Progenitor cell of endocrine pancreas (in vitro differentiated cells): Measurements from ENCODE around the gene PCCB. TPM values are rescaled to one million over a fixed set of nuclear protein-coding genes. Genes with fewer than 3 reads are reported as not detected.

Experiments
- DNase-seq: peaks from one replicate; pipeline ENCODE4 v3.0.0; 2021; ENCODE audit warnings: low spot score; ENCODE audit not compliant: unreplicated experiment
- H3K27ac Mint-ChIP-seq: 2 replicates; pipeline ENCODE4 v1.8.0; 2021; ENCODE audit warnings: mild to moderate bottlenecking, moderate library complexity, mixed read lengths
- H3K27me3 Mint-ChIP-seq: 2 replicates; pipeline ENCODE4 v1.8.0; 2021; ENCODE audit warnings: mixed read lengths
- H3K36me3 Mint-ChIP-seq: 2 replicates; pipeline ENCODE4 v1.8.0; 2022; ENCODE audit warnings: mixed read lengths; ENCODE audit not compliant: insufficient read depth
- H3K4me1 Mint-ChIP-seq: 2 replicates; pipeline ENCODE4 v1.8.0; 2021; ENCODE audit warnings: low read depth, mixed read lengths
- H3K4me3 Mint-ChIP-seq: 2 replicates; pipeline ENCODE4 v1.8.0; 2021; ENCODE audit warnings: low read depth, mild to moderate bottlenecking, moderate library complexity, mixed read lengths
- H3K9me3 Mint-ChIP-seq: 2 replicates; pipeline ENCODE4 v1.8.0; 2021; ENCODE audit warnings: low read depth, mixed read lengths
- total RNA-seq: library from RNA; stranded (reverse); gene quantifications from 2 replicates; pipeline ENCODE4 v1.2.1, GENCODE V29; 2021
- TF ChIP-seq, protein P1 (sequence below): fragments of 200-600 bp; sonication (generic); IDR thresholded peaks from one replicate; pipeline ENCODE4 v1.5.0; 2021; ENCODE audit warnings: antibody characterized with exemption, mild to moderate bottlenecking; ENCODE audit not compliant: unreplicated experiment

Gene PCCB
- total RNA-seq, 1 donor from 2014 or later: 37.4 TPM

DNA sequence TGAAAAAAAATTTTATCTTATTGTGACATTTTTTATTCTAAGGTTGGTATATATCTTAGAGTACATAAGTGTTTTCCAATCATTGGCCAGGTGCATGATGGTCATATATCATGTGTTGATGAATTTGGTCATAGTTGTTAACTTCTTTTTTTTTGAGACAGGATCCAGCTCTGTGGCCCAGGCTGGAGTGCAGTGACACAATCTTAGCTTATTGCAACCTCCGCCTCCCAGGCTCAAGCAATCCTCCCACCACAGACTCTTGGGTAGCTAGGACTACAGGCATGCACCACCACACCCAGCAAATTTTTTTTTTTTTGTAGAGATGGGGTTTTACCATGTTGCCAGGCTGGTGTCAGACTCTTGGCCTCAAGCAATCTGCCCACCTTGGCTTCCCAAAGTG lies 44.0 kb downstream of the PCCB start:
- Mint-ChIP-seq H3K27me3 (no peaks in the 10 kb centered on the region), H3K36me3 (peaks cover 28% of the 10 kb centered on the region), H3K9me3 (peaks cover 12% of the 10 kb centered on the region), H3K4me1 (peaks cover 5% of the 10 kb centered on the region), H3K4me3 (no peak overlapping the region), H3K27ac (no peak overlapping the region)
- TF ChIP-seq, protein P1, sequence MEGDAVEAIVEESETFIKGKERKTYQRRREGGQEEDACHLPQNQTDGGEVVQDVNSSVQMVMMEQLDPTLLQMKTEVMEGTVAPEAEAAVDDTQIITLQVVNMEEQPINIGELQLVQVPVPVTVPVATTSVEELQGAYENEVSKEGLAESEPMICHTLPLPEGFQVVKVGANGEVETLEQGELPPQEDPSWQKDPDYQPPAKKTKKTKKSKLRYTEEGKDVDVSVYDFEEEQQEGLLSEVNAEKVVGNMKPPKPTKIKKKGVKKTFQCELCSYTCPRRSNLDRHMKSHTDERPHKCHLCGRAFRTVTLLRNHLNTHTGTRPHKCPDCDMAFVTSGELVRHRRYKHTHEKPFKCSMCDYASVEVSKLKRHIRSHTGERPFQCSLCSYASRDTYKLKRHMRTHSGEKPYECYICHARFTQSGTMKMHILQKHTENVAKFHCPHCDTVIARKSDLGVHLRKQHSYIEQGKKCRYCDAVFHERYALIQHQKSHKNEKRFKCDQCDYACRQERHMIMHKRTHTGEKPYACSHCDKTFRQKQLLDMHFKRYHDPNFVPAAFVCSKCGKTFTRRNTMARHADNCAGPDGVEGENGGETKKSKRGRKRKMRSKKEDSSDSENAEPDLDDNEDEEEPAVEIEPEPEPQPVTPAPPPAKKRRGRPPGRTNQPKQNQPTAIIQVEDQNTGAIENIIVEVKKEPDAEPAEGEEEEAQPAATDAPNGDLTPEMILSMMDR: no peak
- DNase-seq: no peak

DNA sequence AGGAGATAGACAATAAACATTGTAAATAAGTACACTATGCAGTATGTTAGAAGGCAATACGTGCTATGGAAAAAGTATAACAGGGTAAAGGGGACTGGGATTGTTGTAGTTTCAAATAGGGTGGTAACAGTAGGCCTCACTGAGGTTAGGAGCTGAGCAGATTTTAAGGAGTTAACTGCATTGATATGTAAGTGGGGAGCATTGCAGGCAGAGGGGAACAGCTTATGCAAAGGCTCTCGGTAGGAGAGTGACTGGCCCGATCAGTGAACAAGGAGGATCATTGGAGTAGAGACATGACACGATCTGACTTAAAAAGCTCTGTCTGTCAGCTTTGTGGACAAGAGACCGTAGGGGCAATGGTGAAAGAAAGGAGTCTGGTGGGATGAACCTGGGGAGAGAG lies 46.8 kb downstream of the PCCB start:
- DNase-seq: no peak
- Mint-ChIP-seq H3K4me3 (no peak overlapping the region), H3K36me3 (peaks cover 24% of the 10 kb centered on the region), H3K27me3 (no peaks in the 10 kb centered on the region), H3K4me1 (peaks cover 5% of the 10 kb centered on the region), H3K27ac (no peak overlapping the region), H3K9me3 (peaks cover 4% of the 10 kb centered on the region)
- TF ChIP-seq, protein P1: no peak

DNA sequence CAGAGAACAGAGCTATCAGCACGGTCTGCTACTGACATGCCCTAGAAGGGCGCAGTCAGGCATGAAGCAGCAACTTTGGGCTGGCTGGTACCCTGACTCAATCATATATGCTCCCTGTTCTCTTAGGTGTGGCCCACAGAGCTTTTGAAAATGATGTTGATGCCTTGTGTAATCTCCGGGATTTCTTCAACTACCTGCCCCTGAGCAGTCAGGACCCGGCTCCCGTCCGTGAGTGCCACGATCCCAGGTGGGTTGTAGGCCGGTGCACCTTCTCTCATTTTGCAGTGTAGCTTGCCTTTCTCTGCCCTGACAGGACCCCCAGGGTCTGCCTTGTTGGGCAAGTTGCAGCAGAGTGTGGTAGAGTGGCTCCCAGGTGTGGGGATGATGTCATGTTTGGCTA lies 47.7 kb downstream of the PCCB start:
- Mint-ChIP-seq H3K4me1 (no peaks in the 10 kb centered on the region), H3K9me3 (no peaks in the 10 kb centered on the region), H3K4me3 (no peak overlapping the region), H3K27me3 (no peaks in the 10 kb centered on the region), H3K27ac (no peak overlapping the region), H3K36me3 (peaks cover 18% of the 10 kb centered on the region)
- no peak for DNase-seq
- TF ChIP-seq, protein P1: no peak

DNA sequence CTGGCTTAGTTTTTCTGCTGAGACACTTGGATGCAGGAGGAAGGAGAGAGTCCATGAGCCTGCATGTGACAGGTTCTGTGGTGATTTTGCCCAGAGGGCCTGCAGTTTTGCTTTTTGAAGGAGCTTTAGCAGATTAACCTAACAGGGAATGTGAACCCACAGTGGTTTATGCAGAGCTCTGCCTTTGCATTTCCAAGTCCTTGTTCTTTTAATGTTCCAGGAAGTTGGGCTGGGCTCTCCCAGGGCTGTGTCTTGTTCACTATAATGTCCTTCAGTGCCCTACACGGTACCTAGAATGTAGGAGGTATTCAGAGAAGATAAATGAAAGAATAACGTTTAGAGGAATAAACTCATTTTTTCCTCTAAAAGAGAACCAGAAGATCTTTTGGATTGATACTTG lies 50.3 kb downstream of the PCCB start:
- H3K9me3 Mint-ChIP-seq: no peaks in the 10 kb centered on the region
- TF ChIP-seq, protein P1: no peak
- H3K4me3 Mint-ChIP-seq: no peak overlapping the region
- no peak for DNase-seq
- H3K27me3 Mint-ChIP-seq: no peaks in the 10 kb centered on the region
- H3K36me3 Mint-ChIP-seq: peaks cover 13% of the 10 kb centered on the region
- H3K27ac Mint-ChIP-seq: no peak overlapping the region
- H3K4me1 Mint-ChIP-seq: no peaks in the 10 kb centered on the region

DNA sequence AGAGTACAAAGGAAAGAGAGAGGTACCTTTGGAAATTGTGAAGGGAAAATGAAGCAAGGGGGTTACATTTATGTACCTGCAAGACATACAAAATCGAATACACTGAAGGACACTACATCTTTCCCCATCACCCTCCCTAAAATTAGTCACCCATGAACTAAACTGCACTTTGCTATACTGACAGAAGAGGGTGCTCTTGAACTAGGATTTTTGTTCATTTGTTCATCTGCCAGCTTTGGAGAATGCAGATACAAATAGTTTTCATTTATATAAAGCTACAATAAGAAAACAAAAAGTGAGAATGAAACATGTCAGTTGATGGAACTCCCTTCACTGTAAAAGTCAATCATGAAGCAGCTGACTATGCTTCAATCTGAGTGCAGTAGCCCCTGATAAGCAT lies 55.7 kb downstream of the PCCB start:
- Mint-ChIP-seq H3K36me3 (peaks cover 19% of the 10 kb centered on the region), H3K27ac (no peak overlapping the region), H3K27me3 (no peaks in the 10 kb centered on the region), H3K4me1 (no peaks in the 10 kb centered on the region), H3K9me3 (peaks cover 3% of the 10 kb centered on the region), H3K4me3 (no peak overlapping the region)
- TF ChIP-seq, protein P1: peak; percentile 11
- no peak for DNase-seq

DNA sequence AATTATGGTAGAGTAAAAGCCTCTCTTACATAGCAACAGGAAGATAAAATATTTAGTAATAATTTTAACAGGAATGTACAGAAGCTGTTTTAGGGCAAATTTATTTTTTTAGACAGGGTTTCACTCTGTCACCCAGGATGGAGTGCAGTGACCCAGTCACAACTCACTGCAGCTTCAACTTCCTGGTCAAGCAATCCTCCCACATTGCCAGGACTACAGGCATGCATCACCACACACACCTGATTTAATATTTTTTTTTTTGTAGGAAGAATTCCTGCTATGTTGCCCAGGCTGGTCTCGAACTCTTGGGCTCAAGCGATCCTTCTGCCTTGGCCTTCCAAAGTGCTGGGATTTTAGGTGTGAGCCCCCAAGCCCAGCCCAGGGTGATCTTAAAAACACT lies 61.1 kb downstream of the PCCB start:
- no peak for DNase-seq
- no peaks in the 10 kb centered on the region for H3K9me3 Mint-ChIP-seq
- peaks cover 16% of the 10 kb centered on the region for H3K36me3 Mint-ChIP-seq
- H3K27ac Mint-ChIP-seq: no peak overlapping the region
- no peak overlapping the region for H3K4me3 Mint-ChIP-seq
- H3K4me1 Mint-ChIP-seq: no peaks in the 10 kb centered on the region
- H3K27me3 Mint-ChIP-seq: no peaks in the 10 kb centered on the region
- TF ChIP-seq, protein P1: no peak
